GM12872 (cell line): Measurements from ENCODE around the gene C19orf44.

ENCODE experiments used
- TF ChIP-seq, protein P1 (sequence below): IDR thresholded peaks from 3 replicates; pipeline ENCODE4 v1.5.1; 2011; ENCODE audit warnings: low read depth, mild to moderate bottlenecking, low read length, moderate library complexity; ENCODE audit not compliant: insufficient read depth

Gene C19orf44

DNA sequence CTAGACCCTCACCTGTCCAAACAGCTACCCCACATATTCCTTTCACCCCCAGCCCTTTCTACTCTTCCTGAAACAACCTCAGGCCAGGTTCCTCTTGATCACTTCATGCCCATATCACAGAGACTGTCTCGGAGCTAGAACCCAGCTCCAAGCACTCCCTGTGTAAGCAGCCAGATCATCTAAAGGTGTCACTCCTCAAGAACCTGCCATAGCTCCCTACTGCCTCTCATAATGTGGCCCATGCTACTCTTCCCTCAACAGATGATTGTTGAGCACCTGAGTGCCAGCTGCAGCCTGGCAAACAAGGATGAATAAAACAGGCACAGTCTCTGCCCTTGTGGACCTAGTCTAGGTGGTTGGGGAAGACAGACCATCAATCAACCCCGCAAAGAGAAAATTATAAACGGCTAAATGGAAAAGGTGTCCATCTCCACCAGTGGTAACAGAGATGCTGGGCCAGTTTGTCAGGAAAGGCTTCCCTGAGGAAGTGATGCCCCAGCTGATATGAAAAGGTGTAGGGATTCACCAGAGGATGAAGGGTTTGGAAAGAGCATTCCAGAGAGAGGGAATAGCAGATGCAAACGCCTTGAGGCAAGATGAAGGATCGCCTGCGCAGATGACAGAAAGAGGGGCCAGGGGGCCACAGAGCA, 32.7 kb upstream of the C19orf44 start:
- TF ChIP-seq, protein P1, sequence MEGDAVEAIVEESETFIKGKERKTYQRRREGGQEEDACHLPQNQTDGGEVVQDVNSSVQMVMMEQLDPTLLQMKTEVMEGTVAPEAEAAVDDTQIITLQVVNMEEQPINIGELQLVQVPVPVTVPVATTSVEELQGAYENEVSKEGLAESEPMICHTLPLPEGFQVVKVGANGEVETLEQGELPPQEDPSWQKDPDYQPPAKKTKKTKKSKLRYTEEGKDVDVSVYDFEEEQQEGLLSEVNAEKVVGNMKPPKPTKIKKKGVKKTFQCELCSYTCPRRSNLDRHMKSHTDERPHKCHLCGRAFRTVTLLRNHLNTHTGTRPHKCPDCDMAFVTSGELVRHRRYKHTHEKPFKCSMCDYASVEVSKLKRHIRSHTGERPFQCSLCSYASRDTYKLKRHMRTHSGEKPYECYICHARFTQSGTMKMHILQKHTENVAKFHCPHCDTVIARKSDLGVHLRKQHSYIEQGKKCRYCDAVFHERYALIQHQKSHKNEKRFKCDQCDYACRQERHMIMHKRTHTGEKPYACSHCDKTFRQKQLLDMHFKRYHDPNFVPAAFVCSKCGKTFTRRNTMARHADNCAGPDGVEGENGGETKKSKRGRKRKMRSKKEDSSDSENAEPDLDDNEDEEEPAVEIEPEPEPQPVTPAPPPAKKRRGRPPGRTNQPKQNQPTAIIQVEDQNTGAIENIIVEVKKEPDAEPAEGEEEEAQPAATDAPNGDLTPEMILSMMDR, result no peak

DNA sequence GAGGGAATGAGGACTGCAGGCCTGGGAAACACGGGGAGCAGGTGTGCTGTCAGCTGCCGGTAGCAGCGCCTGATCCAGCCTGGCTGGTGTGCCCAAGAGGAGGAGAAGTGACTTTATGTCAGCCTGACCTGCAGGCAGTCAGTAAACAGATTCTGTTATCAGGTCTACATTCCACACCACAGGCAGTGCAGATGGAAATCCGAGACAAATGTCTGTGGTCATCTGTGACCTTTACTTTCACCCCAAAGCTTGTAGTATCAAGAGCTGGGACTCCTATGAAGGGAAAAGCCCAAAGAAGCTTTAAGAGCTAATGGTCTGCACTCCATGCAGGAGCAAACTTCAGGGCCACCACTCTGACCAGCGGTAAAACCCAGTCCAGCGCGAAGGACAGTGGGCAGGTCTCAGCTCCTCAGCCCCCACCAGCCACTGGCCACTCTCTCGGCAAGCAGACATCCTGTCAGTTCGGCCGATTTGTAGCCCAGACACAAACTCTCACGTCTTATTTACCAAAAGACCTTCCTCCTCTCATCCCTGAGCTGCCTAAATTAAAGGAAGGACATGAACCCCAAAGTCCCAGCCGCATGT, 32.1 kb upstream of the C19orf44 start:
- TF ChIP-seq, protein P1, result no peak

DNA sequence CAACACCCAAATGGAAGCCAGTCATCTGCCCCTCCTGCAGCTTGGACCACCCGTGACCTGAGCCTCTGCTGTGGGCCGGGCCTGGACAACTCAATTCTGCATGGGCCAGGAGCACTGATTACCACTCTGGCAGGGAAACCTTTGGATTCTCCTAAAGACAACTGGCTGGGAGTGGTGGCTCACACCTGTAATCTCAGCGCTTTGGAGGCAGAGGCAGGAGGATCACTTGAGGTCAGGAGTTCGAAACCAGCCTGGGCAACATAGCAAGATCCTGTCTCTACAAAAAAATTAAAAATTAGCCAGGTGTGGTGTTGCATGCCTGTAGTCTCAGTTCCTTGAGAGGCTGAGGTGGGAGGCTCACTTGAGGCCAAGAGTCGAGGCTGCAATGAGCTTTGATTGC, 31.0 kb upstream of the C19orf44 start:
- TF ChIP-seq, protein P1, result no peak

- TF ChIP-seq, protein P1, result no peak
Measured at GRCh38 chr19:16467581-16467980, 28.6 kb upstream of the C19orf44 start.

- TF ChIP-seq, protein P1, result no peak
Measured at GRCh38 chr19:16470541-16470910, 25.7 kb upstream of the C19orf44 start.

DNA sequence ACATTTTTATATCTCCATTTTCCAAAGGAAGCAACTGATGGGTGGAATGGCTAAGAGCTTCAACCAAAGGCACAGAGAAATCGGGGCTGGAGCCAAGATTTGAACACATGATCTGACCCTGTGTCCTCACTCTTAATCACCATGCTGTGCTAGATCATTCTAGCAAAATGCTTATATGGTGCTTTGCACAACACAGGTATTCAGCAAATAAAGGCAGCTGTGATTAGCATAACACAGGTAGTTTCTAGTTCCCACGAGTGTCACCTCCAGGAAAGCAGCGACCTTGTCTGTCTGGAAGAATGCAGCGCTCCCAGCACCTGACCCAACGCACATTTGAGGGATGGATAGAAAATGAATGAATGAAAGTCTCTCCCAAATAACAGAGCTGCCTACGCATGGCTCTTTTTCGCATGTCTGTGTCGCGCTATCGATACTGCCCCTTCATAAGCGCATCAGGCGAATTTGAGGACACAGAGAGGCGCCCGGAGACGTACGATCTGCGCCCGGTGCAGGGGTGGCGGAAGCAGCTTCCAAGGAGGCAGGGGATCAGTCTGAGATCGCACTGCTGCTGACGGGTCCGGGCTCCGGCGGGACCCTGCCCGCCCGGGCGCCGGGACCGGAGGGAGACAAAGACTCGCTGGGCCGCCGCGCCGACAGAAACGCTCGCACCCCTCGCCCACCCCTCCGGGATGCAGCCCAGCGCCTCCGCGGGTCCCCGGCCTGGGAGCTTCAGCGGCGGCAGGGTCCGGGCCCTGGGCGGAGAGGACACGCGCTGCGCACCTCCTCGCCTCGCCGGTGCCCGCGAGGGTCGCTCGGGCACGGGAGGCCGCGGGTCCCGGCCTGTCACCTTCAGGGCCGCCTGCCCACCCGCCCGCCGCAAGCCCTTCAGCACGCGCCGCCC, 25.0 kb upstream of the C19orf44 start:
- TF ChIP-seq, protein P1, result no peak

DNA sequence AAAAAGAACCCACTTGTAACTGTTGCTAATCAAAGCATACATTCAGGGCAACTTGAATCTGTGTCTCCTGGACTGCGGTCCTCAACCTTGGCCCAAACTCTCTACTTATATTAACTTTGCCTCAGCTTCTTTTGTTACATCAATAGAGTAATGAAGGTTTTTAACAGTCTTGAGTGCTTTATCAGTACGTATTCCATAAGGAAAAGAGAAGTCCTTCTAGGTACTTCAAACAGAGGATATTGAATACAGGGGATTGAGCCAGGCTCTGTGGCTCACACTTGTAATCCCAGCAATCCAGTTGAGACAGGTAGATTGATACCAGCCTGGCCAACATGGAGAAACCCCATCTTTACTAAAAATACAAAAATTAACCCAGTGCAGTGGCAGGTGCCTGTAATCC, 23.2 kb upstream of the C19orf44 start:
- TF ChIP-seq, protein P1, result no peak
